ENCODE measurements around the gene ABI2. TPM values are rescaled to one million over a fixed set of nuclear protein-coding genes. Genes with fewer than 3 reads are reported as not detected.

Gene ABI2
- 12.8 and 31.0 TPM in 2 replicates for total RNA-seq (ENCODE audit: low replicate concordance)

GRCh38 chr2:203327901-203328759 is at the start of gene ABI2:
ABI2 (plus strand) TSS chr2:203328394; CDS start chr2:203328515, 121 bp downstream.

Other genes with a start within 250 kb of the ABI2 start
- gene CYP20A1, start 89.4 kb upstream of the ABI2 start, total RNA-seq (ENCODE audit: low replicate concordance), result 20.8 and 26.9 TPM in 2 replicates
- 12.4 and 16.5 TPM in 2 replicates for gene RAPH1, start 206.9 kb downstream of the ABI2 start, total RNA-seq (ENCODE audit: low replicate concordance)

Data from smooth muscle cell of the coronary artery (primary cell).